ENCODE data around the gene PARPBP.

- TF ChIP-seq EZH2phosphoT487 (IDR thresholded peaks at IDR 0.05; ENCODE audit: borderline replicate concordance, low read depth, low read length), result no peak
- no peak for TF ChIP-seq CTCF (conservative IDR thresholded peaks at IDR 0.05; ENCODE audit: low read length)
Observed at GRCh38 chr12:102106905-102107304, 13.1 kb upstream of the PARPBP start.
